Measurements from ENCODE around the gene APBB2.

The APBB2 gene

DNA sequence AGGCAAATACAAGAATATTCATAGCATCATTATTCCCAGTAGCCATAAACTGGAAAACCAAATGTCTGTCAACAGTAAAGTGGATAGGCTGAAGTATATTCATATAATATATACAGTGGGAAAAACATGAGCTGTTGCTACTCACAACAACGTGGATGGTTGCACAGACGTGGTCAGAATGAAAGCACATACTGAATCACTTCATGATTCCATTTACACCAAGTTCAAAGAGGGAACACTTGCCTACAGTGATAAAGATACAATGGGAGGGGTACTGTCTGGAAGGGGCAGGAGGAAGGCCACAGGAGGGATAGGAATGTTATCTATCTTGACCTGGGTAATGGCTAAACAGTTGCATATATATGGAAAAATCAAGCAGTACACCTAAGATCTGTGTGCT lies 25.3 kb downstream of the APBB2 start:
- DNase-seq (ENCODE audit: low read depth in 2 of 2), result no peak

DNA sequence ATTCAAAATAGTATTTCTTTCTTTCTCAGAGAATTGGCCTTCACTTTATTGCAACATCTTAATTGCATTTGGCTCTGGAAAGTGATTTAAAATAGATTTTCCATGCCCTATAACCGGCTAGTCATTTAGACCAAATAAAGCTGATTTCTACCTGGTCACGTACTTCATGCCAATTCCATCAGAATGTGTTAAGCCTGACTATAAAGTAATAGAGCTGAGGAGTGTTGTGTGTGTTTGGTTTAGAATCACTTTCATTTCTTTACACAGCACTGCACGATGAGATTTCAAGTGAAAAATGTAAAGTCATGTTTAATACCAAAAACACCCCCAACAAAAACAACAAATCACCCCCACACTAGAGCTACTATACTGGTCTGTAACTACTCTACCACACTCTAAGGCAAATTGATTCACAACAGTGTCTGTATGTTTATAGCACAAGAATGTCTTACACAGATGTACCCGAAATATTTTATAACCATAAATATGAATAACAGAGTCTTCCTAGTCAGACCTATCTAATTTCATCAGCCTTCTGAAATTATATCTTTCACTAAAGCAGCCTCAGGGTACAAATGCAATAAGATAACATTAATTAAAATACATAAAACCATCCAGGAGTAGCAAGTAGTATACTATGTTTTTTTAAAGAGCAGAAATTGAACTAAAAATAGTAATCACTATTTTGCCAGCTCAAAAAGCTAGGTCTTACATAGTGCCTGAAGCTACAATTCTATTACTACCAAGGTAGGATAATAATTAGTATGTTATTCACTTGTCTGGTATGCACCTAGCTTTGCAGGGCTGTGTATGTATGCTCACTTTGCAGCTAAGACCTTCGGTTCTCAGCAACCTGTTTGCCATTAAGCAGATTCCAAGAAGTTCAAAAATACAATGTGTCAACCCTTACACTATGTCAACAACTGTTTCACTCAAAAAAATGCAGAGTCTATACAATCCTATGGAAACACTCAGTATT lies 28.4 kb downstream of the APBB2 start:
- no peak for DNase-seq (ENCODE audit: low read depth in 2 of 2)

DNA sequence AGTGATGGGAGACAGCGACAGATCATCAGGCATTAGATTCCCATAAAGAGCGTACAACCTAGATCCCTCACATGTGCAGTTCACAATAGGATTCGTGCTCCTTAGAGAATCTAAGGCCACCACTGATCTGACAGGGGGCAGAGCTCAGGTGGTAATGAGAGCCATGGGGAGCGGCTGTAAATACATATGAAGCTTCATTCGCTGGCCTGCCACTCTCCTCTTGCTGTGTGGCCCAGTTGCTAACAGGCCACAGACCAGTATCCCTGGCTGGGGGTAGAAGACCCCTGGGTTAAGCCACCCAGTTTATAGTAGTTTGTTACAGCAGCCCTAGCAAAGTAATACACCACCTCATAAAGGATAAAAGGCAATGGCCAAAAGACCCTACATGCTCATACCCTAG lies 30.3 kb downstream of the APBB2 start:
- DNase-seq (ENCODE audit: low read depth in 2 of 2), result no peak

DNA sequence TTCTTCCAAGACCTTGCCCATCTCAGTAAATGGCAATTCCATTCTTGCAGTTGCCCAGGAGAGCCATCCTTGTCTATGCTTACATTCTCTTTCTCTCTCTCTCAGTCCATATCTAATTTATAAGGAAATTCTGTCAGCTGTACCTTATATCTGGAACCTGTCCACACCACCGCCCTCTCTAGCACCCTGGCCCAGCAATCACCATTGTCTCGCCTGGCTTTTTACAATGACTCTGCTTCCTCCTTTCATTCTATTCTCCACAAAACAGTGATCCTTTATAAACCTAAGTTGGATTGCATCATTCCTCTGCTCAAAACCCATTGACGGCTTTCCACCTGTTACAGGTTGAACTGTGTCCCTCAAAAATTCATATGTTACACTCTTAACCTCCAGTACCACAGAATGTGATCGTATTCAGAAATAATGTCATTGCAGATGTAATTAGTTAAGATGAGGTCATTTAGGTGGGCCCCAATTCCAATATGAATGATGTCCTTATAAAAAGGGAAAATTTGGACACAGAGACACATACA lies 31.3 kb downstream of the APBB2 start:
- no peak for DNase-seq (ENCODE audit: low read depth in 2 of 2)

DNA sequence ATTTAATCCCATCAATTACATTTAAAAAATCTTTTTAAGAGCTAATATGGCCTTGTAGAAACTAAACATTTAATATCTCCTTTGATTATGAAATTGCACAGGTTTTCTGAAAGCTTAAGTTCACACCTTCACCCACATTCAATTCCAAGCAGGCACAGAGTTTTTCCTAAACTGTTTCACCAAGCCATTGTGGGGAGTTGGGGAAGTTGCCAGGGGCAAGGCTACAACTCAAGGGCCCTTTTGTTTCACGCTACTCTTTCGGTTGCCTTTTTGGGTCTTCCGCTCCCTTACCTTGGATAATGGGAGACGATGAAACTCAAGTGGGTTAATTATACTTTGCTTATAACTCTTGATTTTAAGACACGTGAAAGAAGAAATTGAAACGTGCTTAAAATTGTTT lies 33.3 kb downstream of the APBB2 start:
- no peak for DNase-seq (ENCODE audit: low read depth in 2 of 2)

DNA sequence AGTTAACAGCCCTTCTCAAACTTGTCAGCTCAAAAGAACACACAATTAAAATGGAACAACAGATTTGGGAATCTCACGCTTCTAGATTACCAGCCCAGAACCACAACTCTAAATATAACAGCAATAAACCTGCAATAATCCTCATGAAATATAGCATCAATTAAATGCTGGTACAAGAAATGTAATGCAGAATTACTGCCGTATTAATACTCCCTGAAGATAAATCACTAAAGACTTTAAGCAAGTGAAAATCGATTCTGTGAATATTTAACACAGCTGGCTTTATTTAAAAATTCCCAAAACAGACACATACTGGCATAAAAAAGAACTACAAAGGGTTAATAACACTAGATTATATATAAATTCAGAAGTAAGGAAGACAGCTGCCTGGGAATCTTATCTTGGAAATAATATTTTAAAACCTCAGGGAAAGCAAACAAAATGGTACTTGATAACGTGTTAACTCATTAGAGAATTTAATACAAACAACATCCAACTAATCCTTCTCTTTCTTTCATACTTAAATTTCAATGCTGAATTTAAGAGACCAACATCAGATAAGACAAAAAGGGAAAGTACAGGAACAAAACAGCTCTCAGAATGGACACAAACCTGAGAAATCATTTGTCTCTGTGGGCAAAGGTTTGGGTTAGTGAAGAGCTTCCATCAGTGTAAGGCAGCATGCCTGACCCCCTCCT lies 34.7 kb downstream of the APBB2 start:
- no peak for DNase-seq (ENCODE audit: low read depth in 2 of 2)

DNA sequence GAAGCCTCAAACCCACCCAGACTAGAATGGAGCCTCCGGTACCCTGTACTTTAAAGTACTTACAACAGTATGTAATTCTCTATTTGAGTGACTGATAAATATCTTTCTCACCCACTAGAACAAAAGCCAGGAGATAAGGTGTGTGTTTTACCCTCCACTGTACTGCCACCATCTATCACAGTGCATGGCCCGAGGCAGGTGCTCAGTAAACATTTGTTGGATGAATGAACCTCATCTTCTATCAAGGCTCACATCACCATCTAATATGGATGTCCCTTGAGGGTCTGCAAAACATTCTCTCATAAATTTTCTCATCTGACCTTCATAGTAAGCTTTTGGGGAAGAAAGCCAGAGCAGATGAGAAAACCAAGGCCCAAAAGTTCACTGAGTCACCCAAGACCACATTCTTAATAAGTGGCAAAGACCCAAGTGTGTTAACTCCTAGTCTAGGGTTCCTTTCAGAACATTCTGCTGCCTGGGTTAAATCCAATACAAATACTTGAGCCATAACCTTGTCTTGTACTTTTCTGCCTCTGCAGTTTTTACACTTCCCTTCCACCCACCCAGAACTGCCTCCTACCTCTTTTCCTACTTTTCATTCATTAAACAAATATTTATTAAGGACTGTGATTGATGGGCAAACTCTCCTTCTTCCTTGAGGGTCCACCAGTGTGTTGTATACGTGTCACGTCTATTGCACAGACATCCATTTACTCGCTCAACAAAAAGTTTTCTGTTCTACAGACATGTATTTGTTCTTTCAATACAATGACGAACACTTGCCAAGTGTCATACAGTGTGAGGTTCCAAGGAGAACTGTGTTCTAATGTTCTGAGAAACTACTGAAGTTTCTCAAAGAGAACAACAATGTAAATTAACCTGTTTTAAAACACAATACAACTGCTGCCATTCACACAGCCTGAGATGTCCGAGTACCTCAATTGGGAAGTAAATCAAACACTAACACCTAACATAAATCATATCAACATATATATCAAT lies 35.7 kb downstream of the APBB2 start:
- DNase-seq (ENCODE audit: low read depth in 2 of 2), result no peak

DNA sequence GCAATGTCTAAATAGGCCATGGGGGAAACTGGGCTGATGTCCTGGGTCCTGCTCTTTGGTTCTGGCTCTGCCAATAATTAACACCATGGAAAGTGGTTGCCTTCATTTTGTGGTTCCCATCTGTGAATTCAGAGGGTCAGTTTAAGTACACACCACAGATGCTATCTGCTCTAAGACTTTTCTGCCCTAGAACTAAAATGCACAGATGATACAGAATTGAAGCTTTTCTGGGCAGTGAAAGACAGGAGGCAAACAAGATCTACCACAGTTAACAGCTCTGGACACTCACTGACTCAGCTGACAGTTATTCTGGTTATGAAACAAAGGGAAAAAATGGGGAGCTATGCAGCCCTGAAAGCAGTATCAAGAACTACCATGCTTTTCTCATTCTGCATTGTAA lies 37.3 kb downstream of the APBB2 start:
- no peak for DNase-seq (ENCODE audit: low read depth in 2 of 2)

DNA sequence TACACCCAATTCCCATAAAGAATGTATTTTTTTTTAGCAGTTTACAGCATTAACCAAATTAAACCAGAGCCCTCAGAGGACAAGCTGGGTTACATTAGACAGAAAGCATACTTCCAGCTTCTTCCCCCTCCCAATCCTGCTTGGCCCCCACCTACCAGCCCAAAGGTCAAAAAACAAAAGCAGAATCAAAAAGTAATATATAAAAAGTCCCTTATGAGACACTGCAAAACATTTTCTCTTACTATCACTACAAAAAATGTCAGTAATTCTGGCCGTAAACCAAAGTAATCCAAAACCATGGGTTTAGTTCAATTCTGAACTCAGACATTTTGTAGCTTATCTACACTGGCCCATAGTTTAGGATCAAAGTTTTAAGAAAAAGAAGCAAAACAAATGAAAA lies 38.0 kb downstream of the APBB2 start:
- DNase-seq (ENCODE audit: low read depth in 2 of 2), result no peak

DNA sequence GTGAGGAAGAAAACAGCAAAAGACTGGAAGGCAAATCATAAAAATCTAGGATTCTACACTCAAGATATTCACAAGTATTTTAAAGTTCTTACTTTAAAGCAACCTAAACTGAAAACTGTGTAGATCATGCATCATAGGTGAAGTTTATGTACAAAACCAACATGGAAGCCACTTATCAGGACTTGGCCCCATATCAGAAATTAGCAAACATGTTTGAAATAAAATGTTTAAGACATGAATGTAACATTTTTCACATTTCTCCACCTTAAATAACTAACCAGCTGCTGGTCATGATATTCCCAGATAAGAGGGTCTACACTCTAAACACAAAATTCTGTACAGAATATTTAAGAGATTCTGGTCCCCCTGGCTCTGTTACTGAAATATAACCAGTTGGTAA lies 38.5 kb downstream of the APBB2 start:
- DNase-seq (ENCODE audit: low read depth in 2 of 2), result no peak

DNA sequence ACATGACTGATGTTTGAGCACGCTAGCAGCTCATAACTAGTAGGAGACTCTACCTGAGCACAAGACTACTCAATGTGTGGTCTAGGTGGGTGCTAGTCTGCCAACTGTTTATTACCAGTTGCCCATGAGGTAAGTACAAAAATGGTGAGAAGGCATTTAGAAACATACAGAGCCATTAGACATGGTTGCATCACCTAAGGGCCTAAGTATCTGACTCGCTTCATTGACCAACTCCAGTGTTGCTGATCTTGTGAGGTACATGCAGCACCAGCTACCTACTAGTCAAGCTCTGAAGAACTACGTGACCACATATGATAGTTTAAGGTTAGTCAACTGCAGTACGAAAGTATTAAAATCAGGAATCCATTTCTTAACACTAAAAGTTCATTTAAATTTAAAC lies 39.9 kb downstream of the APBB2 start:
- no peak for DNase-seq (ENCODE audit: low read depth in 2 of 2)

DNA sequence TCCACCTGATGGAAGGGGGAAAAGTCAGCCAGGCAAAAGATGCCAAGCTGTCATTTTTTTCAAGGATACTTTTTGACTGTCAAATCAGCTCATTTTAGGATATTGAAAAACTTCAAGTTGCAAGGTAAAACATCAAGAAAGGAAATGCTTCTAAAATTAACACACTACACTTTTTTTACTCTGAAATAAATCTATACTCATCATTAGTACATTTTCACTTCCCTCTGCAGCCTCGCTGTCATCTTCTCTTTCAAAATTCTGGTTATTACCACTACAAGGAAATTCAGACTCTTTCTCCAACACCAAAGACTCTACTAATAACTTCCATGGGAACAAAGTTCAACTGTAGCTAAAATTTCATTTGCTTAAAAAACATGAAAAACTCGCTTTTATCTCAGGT lies 41.6 kb downstream of the APBB2 start:
- DNase-seq (ENCODE audit: low read depth in 2 of 2), result no peak

DNA sequence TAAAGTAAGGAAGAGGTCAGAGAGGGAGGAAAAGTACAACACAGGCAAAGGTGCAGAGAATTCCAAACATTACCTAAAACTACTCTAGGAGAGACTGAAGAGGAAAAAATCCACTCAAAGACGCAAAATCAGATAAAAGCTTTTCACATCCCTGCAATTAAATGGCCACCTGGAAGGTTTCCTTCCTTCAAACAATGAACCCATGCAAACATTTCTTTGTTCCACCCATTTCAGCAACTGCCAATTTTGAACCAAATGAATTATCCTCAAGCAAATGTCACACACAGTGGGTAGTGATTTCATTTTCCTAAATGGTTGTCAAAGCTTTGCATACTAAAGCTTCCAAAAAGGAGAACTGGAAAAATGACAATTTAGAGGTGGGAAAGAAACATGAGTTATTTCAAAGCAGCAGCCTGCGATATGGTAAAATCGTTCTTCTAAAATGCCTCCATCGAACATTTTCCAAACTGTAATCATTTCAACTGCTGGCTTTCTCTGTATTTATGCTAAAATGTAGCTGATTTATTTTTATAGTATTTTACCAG lies 45.0 kb downstream of the APBB2 start:
- no peak for DNase-seq (ENCODE audit: low read depth in 2 of 2)

DNA sequence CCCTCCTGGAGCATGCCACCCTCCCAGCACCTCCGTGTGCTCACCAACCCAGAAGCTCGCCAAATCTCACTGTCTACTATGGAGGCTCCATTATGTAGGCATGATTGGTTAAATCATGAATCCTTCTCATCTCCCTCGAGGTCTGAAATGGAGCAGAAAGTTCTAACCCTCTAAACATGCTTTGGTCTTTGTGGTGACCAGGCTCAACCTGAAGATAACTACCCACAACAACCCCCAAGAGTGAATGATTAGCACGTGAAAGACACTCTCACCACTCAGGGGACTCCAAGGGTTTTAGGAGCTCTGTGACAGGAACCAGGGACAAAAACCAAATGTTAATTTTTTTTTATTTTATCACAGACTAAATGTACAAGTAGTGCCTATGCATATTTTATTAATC lies 47.2 kb downstream of the APBB2 start:
- DNase-seq (ENCODE audit: low read depth in 2 of 2), result no peak

DNA sequence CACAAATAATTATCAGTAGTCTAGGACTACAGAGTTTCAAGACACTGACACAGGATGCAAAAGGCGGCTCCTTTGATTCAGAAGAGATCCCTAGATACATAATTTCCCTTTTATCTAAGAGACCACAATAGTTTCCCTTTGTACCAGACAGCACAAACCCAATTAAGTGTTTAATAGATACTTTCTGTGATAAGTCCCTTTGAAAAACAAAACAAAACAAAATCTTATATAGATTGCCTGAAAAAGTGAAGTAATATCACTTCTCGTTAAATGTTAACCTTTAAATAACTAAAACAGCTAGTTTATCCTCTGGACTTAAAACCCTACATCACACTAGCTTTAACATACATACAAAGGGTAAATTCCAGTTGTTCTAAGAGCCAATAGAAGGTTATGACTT lies 49.9 kb downstream of the APBB2 start:
- DNase-seq (ENCODE audit: low read depth in 2 of 2), result no peak

DNA sequence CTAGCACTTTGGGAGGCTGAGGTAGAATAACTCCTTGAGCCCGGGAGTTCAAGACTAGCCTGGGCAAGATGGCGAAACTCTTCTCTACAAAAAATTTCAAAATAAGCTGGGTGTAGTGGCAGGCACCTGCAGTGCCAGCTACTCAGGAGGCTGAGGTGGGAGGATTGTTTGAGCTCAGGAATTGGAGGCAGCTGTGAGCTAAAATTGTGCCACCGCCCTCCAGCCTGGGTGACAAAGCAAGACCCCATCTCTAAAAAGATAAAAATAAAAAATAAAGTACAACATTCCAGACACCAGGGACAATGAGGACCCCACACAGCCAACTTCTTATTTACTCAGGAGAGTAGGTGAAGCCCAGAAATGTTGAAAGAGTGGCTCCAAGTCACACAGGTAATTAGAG lies 53.0 kb downstream of the APBB2 start:
- DNase-seq (ENCODE audit: low read depth in 2 of 2), result no peak

DNA sequence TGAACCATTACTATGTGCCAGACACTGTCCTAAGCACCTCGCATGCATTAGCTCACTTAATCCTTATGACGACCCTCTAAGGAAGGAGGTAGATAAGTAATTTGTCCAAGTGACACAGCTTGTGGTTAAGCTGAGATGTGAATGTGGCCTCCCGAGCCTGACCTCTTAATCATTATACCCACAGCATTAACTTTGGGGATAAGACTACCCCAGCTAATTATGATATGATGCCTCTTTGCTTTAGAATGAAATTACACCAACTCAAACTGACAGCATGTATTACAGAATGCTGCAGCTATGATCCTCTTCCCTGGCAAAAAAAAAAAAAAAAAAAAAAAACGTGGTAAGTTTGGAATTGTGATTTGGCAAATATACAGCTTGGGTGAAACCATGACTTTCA lies 53.5 kb downstream of the APBB2 start:
- no peak for DNase-seq (ENCODE audit: low read depth in 2 of 2)

DNA sequence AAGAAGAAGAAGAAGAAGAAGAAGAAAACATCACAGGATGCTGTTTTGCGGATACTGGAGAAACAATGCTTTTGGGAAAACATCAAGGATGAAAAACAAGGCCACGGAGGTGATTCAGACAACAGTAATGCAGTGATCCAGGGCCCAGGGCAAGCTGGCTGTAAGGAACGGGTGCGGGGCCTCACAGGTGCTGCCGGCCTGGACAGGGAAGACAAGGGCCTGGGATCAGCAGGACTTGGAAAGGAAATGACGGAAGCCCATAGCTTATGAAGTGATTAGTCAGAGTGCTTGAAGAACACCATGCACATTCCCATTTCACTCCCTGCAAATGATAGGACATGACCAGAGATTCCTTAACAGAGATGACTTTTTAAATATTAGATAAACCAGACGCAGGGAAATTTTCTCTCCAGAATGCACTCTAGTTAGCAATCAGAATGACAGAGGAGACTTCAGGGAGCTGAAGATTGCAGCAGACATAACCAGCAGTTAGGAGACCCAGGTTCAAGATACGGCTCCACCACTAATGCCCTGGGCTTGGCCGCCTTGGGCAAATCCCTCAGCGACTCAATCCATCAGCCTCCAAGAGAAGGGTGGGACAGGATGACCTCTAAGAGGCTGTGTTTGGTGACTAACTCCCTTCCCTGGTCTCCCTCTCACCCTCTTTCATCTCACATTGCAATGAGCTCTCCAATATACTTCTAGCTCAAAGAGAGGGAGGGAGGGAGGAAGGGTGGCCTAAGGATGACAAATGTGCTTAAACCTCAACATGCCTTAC lies 54.1 kb downstream of the APBB2 start:
- no peak for DNase-seq (ENCODE audit: low read depth in 2 of 2)

DNA sequence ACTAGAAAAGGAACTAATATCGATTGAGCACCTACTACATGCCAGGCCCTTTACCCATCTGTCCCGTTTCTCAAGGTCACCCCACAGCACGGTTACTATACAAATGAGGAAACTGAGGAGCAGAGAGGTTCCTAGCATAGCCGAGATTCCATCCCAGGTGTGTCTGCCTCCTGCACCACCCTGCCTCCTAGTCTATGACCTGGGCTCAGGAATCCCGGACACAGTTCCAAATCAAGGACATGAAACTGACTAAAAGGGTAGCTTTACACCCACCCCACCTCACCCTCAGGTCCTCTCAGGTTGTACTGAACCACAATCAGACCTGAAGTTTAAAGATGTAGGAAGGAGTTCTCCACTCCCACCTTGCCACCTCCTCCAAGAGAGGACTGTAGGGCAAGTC lies 55.6 kb downstream of the APBB2 start:
- no peak for DNase-seq (ENCODE audit: low read depth in 2 of 2)

DNA sequence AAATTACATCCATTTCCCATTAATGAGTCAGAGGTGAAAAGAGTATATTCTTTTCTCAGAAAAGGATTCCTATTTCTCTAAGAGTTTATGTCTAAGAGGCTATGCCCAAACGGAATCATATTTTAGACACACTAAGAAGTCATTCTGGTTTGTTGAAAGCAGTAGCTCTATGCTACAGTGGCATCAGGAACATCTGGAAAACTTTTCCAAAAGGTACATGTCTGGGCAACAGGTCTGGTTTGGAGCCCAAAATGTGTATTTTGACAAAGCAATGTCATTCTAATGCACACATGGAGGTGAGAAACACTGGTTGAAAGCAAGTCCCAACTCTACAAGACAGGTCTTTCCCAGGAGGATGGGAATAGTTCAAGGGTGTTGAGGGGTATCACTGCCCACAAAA lies 56.1 kb downstream of the APBB2 start:
- no peak for DNase-seq (ENCODE audit: low read depth in 2 of 2)

DNA sequence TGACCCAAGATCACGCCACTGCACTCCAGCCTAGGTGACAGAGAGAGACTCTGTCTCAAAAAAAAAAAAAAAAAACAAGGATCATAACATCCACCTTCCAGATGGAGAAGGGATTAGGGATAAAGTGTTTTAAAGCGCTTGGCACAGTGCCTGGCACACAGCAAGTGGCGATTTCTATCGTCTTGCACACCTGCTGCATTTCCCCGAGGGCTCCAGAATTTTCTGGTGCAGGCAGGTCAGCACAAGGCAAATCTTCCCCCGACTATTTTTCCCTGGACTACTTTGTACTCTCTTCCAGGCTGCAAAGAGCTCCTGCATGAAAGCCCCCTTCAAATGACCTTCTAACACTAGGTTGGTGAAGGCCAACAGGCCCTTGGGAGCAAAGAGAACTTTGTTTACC lies 57.3 kb downstream of the APBB2 start:
- no peak for DNase-seq (ENCODE audit: low read depth in 2 of 2)
